GM12878 (cell line): ENCODE results near the gene GPI.

Experiments used
- BACH1 ChIP-seq: fragments of 450-650 bp; IDR thresholded peaks from 2 replicates; pipeline ENCODE4 v1.6.1; 2017; ENCODE audit warnings: mild to moderate bottlenecking, borderline replicate concordance
- CBX5 ChIP-seq: sonication (generic); IDR thresholded peaks from 2 replicates; pipeline ENCODE4 v1.6.1; 2016; ENCODE audit warnings: low read depth, moderate library complexity, mild to moderate bottlenecking, inconsistent platforms
- EP300 ChIP-seq, 2 experiments: fragments of 150-350 bp in 1 of 2; IDR thresholded peaks; 2 replicates each; pipeline ENCODE4 v1.6.1; 2011 to 2012; ENCODE audit warnings: low read depth in 2 of 2, low read length in 2 of 2, borderline replicate concordance in 1 of 2, improper control_type of control experiment in 1 of 2, inconsistent platforms in 1 of 2; ENCODE audit not compliant: control insufficient read depth in 1 of 2
- MXI1 ChIP-seq: fragments of 150-350 bp; IDR thresholded peaks from 2 replicates; pipeline ENCODE4 v1.6.1; 2011; ENCODE audit warnings: low read depth, mild to moderate bottlenecking, inconsistent platforms, low read length, improper control_type of control experiment
- REST ChIP-seq: IDR thresholded peaks from 2 replicates; pipeline ENCODE4 v1.6.1; 2012; ENCODE audit warnings: mild to moderate bottlenecking, low read depth, low read length
- SKIL ChIP-seq: fragments of 450-650 bp; IDR thresholded peaks from 2 replicates; pipeline ENCODE4 v1.6.1; 2017; ENCODE audit warnings: mild to moderate bottlenecking, low read depth, inconsistent platforms; ENCODE audit not compliant: poor library complexity, severe bottlenecking
- SRF ChIP-seq, 2 experiments: IDR thresholded peaks; 2 replicates each; pipeline ENCODE4 v1.6.1; 2011; ENCODE audit warnings: low read depth in 2 of 2, low read length in 2 of 2, mild to moderate bottlenecking in 1 of 2, moderate library complexity in 1 of 2
- TBL1XR1 ChIP-seq: IDR thresholded peaks from 2 replicates; pipeline ENCODE4 v1.6.1; 2012; ENCODE audit warnings: low read depth, low read length, improper control_type of control experiment
- TF ChIP-seq, protein P1 (sequence below), 3 experiments: IDR thresholded peaks in 2 of 3; conservative IDR thresholded peaks in 1 of 3; 2 replicates each; pipeline ENCODE4 v1.5.1; 2011; ENCODE audit warnings: low read depth in 3 of 3, low read length in 3 of 3, mild to moderate bottlenecking in 3 of 3, control low read depth in 2 of 3, moderate library complexity in 2 of 3, inconsistent platforms in 1 of 3, mixed read lengths in 1 of 3; ENCODE audit not compliant: control insufficient read depth in 2 of 3, insufficient read depth in 1 of 3; ENCODE audit errors: extremely low read depth in 1 of 3

DNA sequence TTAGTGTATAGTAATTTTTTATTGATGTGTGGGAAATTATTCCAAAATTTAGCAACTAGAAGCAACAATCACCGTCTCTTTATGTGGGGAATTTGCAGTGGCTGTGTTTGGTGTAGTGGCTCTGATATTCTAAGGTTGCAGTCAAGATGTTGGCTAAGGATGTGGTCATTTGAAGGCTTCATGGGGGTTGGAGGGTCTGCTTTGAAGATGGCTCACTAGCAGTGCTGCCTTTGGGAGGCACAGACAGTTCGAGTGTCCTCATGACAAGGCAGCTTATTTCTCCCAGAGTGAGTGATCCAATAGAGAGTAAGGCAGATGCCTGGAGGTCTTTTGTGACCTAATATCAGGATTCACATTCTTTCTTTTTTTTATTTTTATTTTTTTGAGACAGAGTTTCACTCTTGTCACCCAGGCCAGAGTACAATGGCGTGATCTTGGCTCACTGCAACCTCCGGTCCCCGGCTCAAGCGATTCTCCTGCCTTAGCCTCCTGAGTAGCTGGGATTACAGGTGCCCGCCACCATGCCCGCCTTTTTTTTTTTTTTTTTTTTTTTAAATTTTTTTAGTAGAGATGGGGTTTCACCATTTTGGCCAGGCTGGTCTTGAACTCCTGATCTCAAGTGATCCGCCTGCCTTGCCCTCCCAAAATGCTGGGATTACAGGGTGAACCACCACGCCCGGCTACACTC is 8.7 kb downstream of the GPI start:
- TF ChIP-seq TBL1XR1 (no peak), SRF (IDR thresholded peaks at IDR 0.05; ENCODE audit: low read depth in 2 of 2, low read length in 2 of 2) (no peak), BACH1 (no peak), MXI1 (no peak), SKIL (no peak), EP300 (IDR thresholded peaks at IDR 0.05; ENCODE audit: borderline replicate concordance in 1 of 2, control insufficient read depth in 1 of 2, low read depth in 2 of 2, low read length in 2 of 2) (no peak), CBX5 (no peak), REST (no peak)
- TF ChIP-seq, protein P1, sequence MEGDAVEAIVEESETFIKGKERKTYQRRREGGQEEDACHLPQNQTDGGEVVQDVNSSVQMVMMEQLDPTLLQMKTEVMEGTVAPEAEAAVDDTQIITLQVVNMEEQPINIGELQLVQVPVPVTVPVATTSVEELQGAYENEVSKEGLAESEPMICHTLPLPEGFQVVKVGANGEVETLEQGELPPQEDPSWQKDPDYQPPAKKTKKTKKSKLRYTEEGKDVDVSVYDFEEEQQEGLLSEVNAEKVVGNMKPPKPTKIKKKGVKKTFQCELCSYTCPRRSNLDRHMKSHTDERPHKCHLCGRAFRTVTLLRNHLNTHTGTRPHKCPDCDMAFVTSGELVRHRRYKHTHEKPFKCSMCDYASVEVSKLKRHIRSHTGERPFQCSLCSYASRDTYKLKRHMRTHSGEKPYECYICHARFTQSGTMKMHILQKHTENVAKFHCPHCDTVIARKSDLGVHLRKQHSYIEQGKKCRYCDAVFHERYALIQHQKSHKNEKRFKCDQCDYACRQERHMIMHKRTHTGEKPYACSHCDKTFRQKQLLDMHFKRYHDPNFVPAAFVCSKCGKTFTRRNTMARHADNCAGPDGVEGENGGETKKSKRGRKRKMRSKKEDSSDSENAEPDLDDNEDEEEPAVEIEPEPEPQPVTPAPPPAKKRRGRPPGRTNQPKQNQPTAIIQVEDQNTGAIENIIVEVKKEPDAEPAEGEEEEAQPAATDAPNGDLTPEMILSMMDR (IDR thresholded peaks at IDR 0.05 in 2 of 3, conservative IDR thresholded peaks at IDR 0.05 in 1 of 3; ENCODE audit: control insufficient read depth in 2 of 3, extremely low read depth in 1 of 3, insufficient read depth in 1 of 3, low read depth in 3 of 3, low read length in 3 of 3), result no peak
